HG02571 (cell line): ENCODE measurements around the gene ADAMTS14.
"Not testable (repeated sequence)": the region's sequence is repeated elsewhere in the genome, so short reads cannot be mapped to it uniquely, and the experiment has no call there.

ENCODE experiments used
- ATAC-seq: cut with Tn5 transposase; IDR thresholded peaks from one replicate; pipeline ENCODE4 v1.9.1; 2021; ENCODE audit warnings: mild to moderate bottlenecking, moderate library complexity; ENCODE audit not compliant: unreplicated experiment

ADAMTS14 gene

GRCh38 chr10:70657041-70657440 lies 15.3 kb upstream of the ADAMTS14 start:
- no peak for ATAC-seq

DNA sequence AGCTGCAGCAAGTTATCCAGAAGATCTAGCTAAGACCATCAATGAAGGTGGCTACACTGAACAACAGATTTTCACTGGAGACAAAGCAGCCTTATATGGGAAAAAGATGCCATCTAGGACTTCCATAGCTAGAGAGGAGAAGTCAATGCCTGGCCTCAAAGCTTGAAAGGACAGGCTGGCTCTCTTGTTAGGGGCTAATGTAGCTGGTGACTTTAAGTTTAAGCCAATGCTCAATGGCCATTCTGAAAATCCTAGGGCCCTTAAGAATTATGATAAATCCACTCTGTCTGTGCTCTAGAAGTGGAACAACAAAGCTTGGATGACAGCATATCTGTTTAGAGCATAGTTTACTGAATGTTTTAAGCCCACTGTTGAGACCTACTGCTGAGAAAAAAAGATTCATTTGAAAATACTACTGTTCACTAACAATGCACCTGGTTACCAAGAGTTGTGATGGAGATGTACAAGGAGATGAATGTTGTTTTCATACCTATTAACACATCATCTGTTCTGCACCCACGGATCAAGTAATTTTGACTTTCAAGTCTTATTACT lies 13.6 kb upstream of the ADAMTS14 start:
- ATAC-seq = no peak

GRCh38 chr10:70659306-70659705 lies 13.0 kb upstream of the ADAMTS14 start:
- no peak for ATAC-seq

- ATAC-seq = no peak
Measured at GRCh38 chr10:70660722-70661121, 11.6 kb upstream of the ADAMTS14 start.

GRCh38 chr10:70661623-70662361 lies 10.5 kb upstream of the ADAMTS14 start:
- ATAC-seq = no peak

DNA sequence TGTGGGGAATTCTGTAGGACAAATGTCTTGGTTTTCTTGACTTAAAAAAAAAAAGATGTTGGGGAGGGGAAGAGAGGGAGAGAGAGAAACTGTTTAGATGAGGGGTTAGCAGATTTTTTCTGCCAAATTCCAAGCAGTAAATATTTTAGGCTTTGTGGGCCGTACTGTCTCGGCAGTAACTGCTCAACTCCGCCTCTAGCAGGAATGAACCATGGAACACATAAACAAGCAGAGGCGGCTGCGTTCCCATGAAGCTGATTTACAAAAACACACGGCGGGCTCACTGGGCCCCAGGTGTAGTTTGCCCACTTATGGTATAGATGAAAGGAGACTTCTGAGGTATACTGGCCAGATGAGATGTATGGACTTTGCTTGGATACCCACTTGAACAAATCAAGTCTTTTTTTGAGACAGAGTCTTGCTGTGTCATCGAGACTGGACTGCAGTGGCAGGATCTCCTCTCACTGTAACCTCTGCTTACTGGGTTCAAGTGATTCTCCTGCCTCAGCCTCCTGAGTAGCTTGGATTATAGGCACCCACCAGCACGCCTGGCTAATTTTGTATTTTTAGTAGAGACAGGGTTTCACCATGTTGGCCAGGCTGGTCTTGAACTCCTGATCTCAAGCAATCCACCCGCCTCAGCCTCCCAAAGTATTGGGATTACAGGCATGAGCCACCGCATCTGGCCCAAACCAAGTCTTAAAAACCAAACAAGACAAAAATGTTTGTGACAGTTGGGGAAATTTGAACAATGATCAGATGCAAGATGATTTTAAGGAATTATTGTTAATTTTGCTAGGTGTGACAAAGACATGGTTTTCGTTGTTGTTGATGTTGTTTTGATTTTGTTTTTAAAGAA lies 9.7 kb upstream of the ADAMTS14 start:
- ATAC-seq = no peak

GRCh38 chr10:70663458-70664409 lies 8.6 kb upstream of the ADAMTS14 start:
- ATAC-seq = not testable (repeated sequence)

GRCh38 chr10:70664702-70665195 lies 7.6 kb upstream of the ADAMTS14 start:
- ATAC-seq = no peak

- no peak for ATAC-seq
Measured at GRCh38 chr10:70666960-70667798, 5.1 kb upstream of the ADAMTS14 start.

- not testable (repeated sequence) for ATAC-seq
Measured at GRCh38 chr10:70667818-70668217, 4.5 kb upstream of the ADAMTS14 start.

DNA sequence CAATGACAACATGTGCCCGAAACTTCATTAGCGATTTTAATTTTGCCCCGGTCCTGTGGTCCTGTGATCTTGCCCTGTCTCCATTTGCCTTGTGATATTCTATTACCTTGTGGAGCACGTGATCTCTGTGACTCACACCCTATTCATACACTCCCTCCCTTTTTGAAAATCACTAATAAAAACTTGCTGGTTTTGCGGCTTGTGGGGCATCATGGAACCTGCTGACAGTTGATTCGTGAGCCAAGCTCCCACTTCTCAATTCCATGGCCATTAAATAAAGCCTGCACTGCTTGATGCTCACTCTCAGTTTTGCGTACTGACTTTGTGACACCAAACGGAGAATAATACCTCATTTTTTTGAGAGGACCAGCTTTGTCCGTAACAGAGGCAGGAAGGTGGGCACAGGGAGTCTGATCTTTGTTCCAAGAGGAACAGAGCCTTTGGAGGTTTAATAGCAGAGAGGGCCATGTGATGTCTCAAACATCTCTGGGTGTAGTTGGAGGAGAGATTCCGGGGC lies 3.8 kb upstream of the ADAMTS14 start:
- ATAC-seq = no peak

GRCh38 chr10:70669015-70669414 lies 3.3 kb upstream of the ADAMTS14 start:
- no peak for ATAC-seq

DNA sequence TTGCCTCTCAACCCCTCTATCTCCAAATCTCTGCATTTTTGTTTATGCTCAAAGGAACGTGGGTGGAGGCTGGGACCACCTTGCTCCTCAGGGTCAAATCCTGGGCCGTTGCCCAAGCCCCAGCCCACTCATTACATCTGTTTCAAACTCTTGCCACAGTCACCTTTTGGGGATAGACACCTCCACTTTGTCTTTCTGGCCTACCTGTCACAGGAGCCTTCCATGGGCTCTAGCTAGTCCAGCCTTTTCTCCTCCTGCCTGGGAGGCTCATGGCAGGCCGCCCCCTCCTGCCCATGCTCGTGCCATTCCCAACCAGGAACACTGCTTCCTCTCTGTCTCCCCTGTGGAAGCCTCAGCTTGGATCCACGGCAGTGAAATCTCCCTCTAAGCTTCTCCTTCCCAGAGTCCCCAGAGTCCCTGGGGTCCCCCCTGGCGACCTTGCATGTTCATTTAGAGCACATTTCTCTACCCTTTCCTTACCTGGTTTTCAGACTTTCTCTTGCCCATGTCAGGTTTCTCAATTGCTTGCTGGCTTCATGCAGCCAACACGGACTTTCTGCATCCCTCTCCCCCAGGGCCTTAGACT lies 2.5 kb upstream of the ADAMTS14 start:
- no peak for ATAC-seq

GRCh38 chr10:70671619-70672164 lies 614 bp upstream of the ADAMTS14 start:
- no peak for ATAC-seq

DNA sequence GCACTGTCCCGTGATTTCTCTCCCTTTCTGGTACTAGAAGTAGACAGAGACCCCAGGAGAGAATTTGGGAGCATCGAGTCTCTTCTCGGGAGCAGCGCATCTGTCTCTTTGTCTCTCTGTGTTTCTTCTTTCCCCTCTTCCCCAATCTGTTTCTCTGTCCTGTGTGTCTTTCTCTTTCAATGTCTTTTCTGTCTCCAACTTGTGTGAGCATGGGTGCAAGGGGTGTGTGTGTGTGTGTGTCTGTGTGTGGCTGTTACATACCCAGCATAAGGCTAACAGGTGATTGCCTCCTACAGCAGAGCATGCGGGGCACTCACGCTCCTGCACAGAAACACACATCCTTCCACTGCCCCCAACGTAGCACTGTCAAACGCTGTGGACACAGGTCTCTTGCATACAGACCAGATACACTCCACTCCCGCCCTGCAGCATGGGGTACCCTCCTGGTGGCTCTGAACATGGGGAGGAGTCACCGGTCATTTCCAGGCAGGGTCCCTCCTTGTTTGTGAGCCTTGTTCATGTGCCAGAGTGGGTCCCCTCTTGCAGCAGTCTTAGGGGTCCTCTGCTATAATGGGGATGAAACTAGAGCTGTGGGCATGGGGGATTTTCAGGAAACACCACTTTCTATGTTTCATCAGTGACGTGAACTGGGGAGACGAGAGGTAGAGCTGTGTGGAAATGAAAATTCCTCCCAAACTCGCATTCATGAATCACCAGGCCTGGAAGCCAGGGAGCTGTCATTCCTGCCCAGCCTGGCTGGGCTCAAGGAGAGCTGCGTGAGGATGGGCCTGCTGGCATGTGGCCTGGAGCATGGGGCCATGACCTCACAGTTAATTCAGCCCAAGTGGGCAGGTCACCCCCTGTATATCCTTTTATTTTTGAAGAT lies 980 bp downstream of the ADAMTS14 start:
- ATAC-seq = no peak

GRCh38 chr10:70673929-70674559 lies 1.7 kb downstream of the ADAMTS14 start:
- no peak for ATAC-seq
